ENCODE results near the gene LIMK1.

Gene LIMK1

GRCh38 chr7:74083117-74083876, at the start of gene LIMK1:
Gene LIMK1 (plus strand): TSS chr7:74083804. CDS start chr7:74083991, 187 bp downstream.
- TF ChIP-seq CTCF (IDR thresholded peaks at IDR 0.05; ENCODE audit: low read depth, low read length), result no peak
- peak within 1 kb of the TSS; percentile 75 for H3K4me3 ChIP-seq (ENCODE audit: low read depth, low read length)

GRCh38 chr7:74037609-74038008, 46.0 kb upstream of the LIMK1 start:
- no peak overlapping the region for H3K4me3 ChIP-seq (ENCODE audit: low read depth, low read length)
- TF ChIP-seq CTCF (IDR thresholded peaks at IDR 0.05; ENCODE audit: low read depth, low read length), result no peak

GRCh38 chr7:74038194-74038961, 45.2 kb upstream of the LIMK1 start:
- TF ChIP-seq CTCF (IDR thresholded peaks at IDR 0.05; ENCODE audit: low read depth, low read length), result no peak
- H3K4me3 ChIP-seq (ENCODE audit: low read depth, low read length), result no peak overlapping the region

GRCh38 chr7:74039337-74039736, 44.3 kb upstream of the LIMK1 start:
- no peak for TF ChIP-seq CTCF (IDR thresholded peaks at IDR 0.05; ENCODE audit: low read depth, low read length)
- no peak overlapping the region for H3K4me3 ChIP-seq (ENCODE audit: low read depth, low read length)

- H3K4me3 ChIP-seq (ENCODE audit: low read depth, low read length), result no peak overlapping the region
- TF ChIP-seq CTCF (IDR thresholded peaks at IDR 0.05; ENCODE audit: low read depth, low read length), result no peak
Measured at GRCh38 chr7:74040101-74040790, 43.4 kb upstream of the LIMK1 start.

GRCh38 chr7:74040791-74041520, 42.6 kb upstream of the LIMK1 start:
- no peak overlapping the region for H3K4me3 ChIP-seq (ENCODE audit: low read depth, low read length)
- no peak for TF ChIP-seq CTCF (IDR thresholded peaks at IDR 0.05; ENCODE audit: low read depth, low read length)

Data from WI38 (cell line).